GM12872 (cell line): ENCODE measurements around the gene TANGO6.

ENCODE experiments used
- TF ChIP-seq, protein P1 (sequence below): IDR thresholded peaks from 3 replicates; pipeline ENCODE4 v1.5.1; 2011; ENCODE audit warnings: low read depth, mild to moderate bottlenecking, low read length, moderate library complexity; ENCODE audit not compliant: insufficient read depth

The TANGO6 gene

DNA sequence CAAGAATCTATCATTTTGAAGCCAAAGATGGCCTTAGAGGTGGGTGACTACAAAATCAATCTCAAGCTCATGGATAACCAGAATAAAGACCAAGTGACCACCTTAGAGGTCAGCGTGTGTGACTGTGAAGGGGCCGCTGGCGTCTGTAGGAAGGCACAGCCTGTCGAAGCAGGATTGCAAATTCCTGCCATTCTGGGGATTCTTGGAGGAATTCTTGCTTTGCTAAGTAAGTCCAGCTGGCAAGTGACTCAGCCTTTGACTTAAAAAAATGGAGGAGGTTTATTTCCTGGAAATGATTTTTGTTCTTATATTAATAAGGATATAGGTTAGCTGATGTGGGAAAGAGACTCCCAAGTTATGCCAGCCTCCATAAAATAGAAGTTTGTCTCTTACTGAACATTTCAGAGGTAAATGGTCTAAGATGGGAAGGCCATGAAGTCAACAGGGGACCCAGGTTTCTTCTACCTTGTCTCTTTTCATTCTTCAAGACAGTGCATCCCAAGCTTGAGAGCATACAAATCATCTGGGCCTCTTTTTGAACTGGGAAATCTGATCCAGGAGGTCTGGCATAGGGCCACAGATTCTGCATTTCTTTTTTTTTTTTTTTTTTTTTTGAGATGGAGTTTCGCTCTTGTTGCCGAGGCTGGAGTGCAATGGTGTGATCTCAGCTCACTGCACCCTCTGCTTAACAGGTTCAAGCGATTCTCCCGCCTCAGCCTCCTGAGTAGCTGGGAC lies 19.8 kb upstream of the TANGO6 start:
- TF ChIP-seq, protein P1, sequence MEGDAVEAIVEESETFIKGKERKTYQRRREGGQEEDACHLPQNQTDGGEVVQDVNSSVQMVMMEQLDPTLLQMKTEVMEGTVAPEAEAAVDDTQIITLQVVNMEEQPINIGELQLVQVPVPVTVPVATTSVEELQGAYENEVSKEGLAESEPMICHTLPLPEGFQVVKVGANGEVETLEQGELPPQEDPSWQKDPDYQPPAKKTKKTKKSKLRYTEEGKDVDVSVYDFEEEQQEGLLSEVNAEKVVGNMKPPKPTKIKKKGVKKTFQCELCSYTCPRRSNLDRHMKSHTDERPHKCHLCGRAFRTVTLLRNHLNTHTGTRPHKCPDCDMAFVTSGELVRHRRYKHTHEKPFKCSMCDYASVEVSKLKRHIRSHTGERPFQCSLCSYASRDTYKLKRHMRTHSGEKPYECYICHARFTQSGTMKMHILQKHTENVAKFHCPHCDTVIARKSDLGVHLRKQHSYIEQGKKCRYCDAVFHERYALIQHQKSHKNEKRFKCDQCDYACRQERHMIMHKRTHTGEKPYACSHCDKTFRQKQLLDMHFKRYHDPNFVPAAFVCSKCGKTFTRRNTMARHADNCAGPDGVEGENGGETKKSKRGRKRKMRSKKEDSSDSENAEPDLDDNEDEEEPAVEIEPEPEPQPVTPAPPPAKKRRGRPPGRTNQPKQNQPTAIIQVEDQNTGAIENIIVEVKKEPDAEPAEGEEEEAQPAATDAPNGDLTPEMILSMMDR, result no peak

DNA sequence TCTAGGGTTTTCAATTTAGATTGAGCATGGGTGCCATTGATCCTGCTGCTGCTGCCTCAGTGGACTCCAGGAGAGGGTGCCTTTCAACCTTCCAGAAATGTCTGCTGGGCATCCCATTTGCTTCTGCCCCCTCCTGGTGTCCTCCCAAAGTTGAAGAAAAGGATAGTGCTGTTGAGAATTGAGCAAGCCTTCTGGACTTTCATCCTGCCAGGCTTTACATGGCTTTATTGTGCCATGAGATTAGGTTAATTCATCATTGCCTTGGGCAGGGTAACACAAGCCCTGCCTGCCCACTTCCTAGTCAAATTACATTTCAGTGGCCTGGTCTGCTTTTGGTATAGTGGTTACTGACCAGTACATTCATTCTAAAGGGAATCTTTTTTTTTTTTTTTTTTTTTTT lies 17.9 kb upstream of the TANGO6 start:
- TF ChIP-seq, protein P1, result no peak

GRCh38 chr16:68826652-68827051 lies 16.7 kb upstream of the TANGO6 start:
- TF ChIP-seq, protein P1, result no peak

GRCh38 chr16:68833251-68833650 lies 10.1 kb upstream of the TANGO6 start:
- TF ChIP-seq, protein P1, result no peak

DNA sequence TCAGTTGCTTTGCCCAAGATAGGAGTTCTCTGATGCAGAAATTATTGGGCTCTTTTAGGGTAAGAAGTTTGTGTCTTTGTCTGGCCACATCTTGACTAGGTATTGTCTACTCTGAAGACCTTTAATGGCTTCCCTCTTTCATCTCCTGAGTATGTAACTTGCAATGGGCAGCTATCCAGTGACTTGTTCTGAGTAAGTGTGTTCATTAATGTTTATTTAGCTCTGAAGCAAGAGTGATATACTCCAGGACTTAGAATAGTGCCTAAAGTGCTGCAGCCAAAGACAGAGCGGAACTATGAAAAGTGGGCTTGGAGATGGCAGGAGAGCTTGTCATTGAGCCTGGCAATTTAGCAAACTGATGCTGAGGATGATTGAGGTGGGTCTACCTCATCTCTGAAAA lies 8.8 kb upstream of the TANGO6 start:
- TF ChIP-seq, protein P1, result no peak

DNA sequence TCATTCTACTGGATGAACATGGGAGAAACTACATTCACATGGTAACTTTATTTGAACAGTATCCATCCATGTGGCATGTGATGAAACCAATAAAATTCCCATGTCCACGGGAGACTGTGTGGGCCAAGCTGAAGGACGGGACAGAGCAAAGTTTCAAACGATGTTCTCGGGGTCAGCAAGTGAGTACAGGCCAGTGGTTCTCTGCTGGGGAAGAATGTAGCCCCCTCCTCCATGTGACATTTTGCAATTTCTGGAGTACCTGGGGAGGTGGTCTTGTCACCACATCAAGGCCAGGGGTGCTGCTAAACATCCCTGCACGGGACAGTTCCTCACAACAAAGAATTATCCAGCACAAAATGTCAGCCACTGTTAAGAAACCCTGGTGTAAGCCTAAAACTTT lies 7.4 kb upstream of the TANGO6 start:
- TF ChIP-seq, protein P1, result no peak

GRCh38 chr16:68839831-68840230 lies 3.5 kb upstream of the TANGO6 start:
- TF ChIP-seq, protein P1, result no peak

- TF ChIP-seq, protein P1, result no peak
Observed at GRCh38 chr16:68844211-68844564, 857 bp downstream of the TANGO6 start.
